IMR-90 (cell line): ENCODE results near the gene IL18R1. TPM values are rescaled to one million over a fixed set of nuclear protein-coding genes. Genes with fewer than 3 reads are reported as not detected.

Experiments used
- ATAC-seq: fragments of 200-7000 bp; cut with Tn5 transposase; 2 replicates; pipeline ENCODE4 v1.9.1; 2020; ENCODE audit warnings: low read depth, mild to moderate bottlenecking, moderate library complexity
- BruUV-seq: library from RNA; stranded (reverse); fragments of 400-500 nt; replicated peaks from 2 replicates; lab custom pipeline; 2021; lab: Mats Ljungman, UMichigan
- CTCF ChIA-PET: fragments of 300-600 bp; formaldehyde crosslinking; extraction: SDS; loops from one replicate; lab custom pipeline; 2021; ENCODE audit warnings: antibody characterized with exemption; lab: Yijun Ruan, JAX
- POLR2A ChIA-PET: fragments of 300-600 bp; sonication (Branson Sonifier 250); formaldehyde crosslinking; loops from one replicate; lab custom pipeline; 2022; ENCODE audit warnings: antibody characterized with exemption; ENCODE audit not compliant: unreplicated experiment; lab: Charles Lee
- DNase-seq: peaks from one replicate; pipeline ENCODE4 v3.0.0; 2013
- H2AFZ ChIP-seq: replicated peaks from 2 replicates; pipeline ENCODE3; 2013; ENCODE audit warnings: low read length, mild to moderate bottlenecking; ENCODE audit not compliant: poor library complexity
- H2AK5ac ChIP-seq: 2 replicates; pipeline ENCODE4 v1.6.1; 2013; ENCODE audit warnings: low read depth, low read length, inconsistent platforms
- H2AK9ac ChIP-seq: replicated peaks from 2 replicates; pipeline ENCODE3; 2013; ENCODE audit warnings: mild to moderate bottlenecking, low read depth, low read length, moderate library complexity; ENCODE audit not compliant: poor library complexity
- H2BK120ac ChIP-seq: 2 replicates; pipeline ENCODE4 v1.6.1; 2013; ENCODE audit warnings: low read depth, low read length, inconsistent platforms
- H2BK15ac ChIP-seq: 3 replicates; pipeline ENCODE4 v1.6.1; 2013; ENCODE audit warnings: low read depth, low read length, inconsistent platforms
- H2BK20ac ChIP-seq: 2 replicates; pipeline ENCODE4 v1.6.1; 2013; ENCODE audit warnings: low read depth, mild to moderate bottlenecking, inconsistent platforms, low read length, moderate library complexity
- H2BK5ac ChIP-seq: 2 replicates; pipeline ENCODE4 v1.6.1; 2013; ENCODE audit warnings: mild to moderate bottlenecking, low read depth, low read length, inconsistent platforms; ENCODE audit not compliant: poor library complexity, severe bottlenecking
- H3K14ac ChIP-seq: replicated peaks from 2 replicates; pipeline ENCODE4 v1.6.1; 2013; ENCODE audit warnings: low read depth, low read length, inconsistent platforms
- H3K18ac ChIP-seq: 2 replicates; pipeline ENCODE4 v1.6.1; 2013; ENCODE audit warnings: low read depth, low read length, control low read depth
- H3K23ac ChIP-seq: 2 replicates; pipeline ENCODE4 v1.6.1; 2013; ENCODE audit warnings: low read depth, low read length, inconsistent platforms
- H3K27ac ChIP-seq: 2 replicates; pipeline ENCODE4 v1.5.1; 2013; ENCODE audit warnings: mild to moderate bottlenecking, control low read depth, low read length; ENCODE audit not compliant: insufficient read depth
- H3K27me3 ChIP-seq: 2 replicates; pipeline ENCODE4 v1.6.1; 2013; ENCODE audit warnings: low read length; ENCODE audit not compliant: control insufficient read depth, insufficient read depth
- H3K36me3 ChIP-seq: 2 replicates; pipeline ENCODE4 v1.6.1; 2013; ENCODE audit warnings: low read length, mixed read lengths; ENCODE audit not compliant: control insufficient read depth, insufficient read depth
- H3K4ac ChIP-seq: 2 replicates; pipeline ENCODE4 v1.6.1; 2013; ENCODE audit warnings: low read depth, low read length, inconsistent platforms
- H3K4me1 ChIP-seq: 2 replicates; pipeline ENCODE4 v1.6.1; 2013; ENCODE audit warnings: low read length, mixed read lengths; ENCODE audit not compliant: control insufficient read depth, insufficient read depth
- H3K4me2 ChIP-seq: 2 replicates; pipeline ENCODE4 v1.6.1; 2013; ENCODE audit warnings: low read depth, mild to moderate bottlenecking, control low read depth, low read length, moderate library complexity
- H3K4me3 ChIP-seq: 2 replicates; pipeline ENCODE4 v1.5.1; 2013; ENCODE audit warnings: low read depth, mild to moderate bottlenecking, control low read depth, low read length, moderate library complexity; ENCODE audit not compliant: insufficient read depth
- H3K56ac ChIP-seq: 2 replicates; pipeline ENCODE4 v1.6.1; 2013; ENCODE audit warnings: low read length, inconsistent platforms; ENCODE audit not compliant: insufficient read depth; ENCODE audit errors: extremely low read depth
- H3K79me1 ChIP-seq, 2 experiments: 2 replicates each; pipeline ENCODE4 v1.6.1; 2013; ENCODE audit warnings: low read length in 2 of 2, inconsistent platforms in 1 of 2, low read depth in 1 of 2
- H3K9ac ChIP-seq: 2 replicates; pipeline ENCODE4 v1.6.1; 2013; ENCODE audit warnings: low read depth, low read length, control low read depth
- H3K9me1 ChIP-seq: 2 replicates; pipeline ENCODE4 v1.6.1; 2013; ENCODE audit warnings: low read length, inconsistent platforms; ENCODE audit not compliant: insufficient read depth
- H3K9me3 ChIP-seq: 2 replicates; pipeline ENCODE4 v1.6.1; 2013; ENCODE audit warnings: low read length; ENCODE audit not compliant: control insufficient read depth, insufficient read depth
- H4K20me1 ChIP-seq: 2 replicates; pipeline ENCODE4 v1.6.1; 2013; ENCODE audit warnings: low read length, inconsistent platforms; ENCODE audit not compliant: insufficient read depth
- H4K5ac ChIP-seq: 2 replicates; pipeline ENCODE4 v1.6.1; 2013; ENCODE audit warnings: mild to moderate bottlenecking, low read depth, low read length, control low read depth
- H4K8ac ChIP-seq, 2 experiments: 2 replicates each; pipeline ENCODE4 v1.6.1; 2013; ENCODE audit warnings: low read depth in 2 of 2, low read length in 2 of 2, control low read depth in 1 of 2, inconsistent platforms in 1 of 2
- H4K91ac ChIP-seq: 2 replicates; pipeline ENCODE4 v1.6.1; 2013; ENCODE audit warnings: low read depth, low read length, inconsistent platforms; ENCODE audit not compliant: insufficient read depth
- FOS ChIP-seq: fragments of 150-350 bp; IDR thresholded peaks from 2 replicates; pipeline ENCODE4 v1.6.1; 2016; ENCODE audit warnings: low read depth, low read length
- POLR2A ChIP-seq: IDR thresholded peaks from 2 replicates; pipeline ENCODE4 v1.6.1; 2012; ENCODE audit warnings: mild to moderate bottlenecking, low read depth, low read length
- RAD21 ChIP-seq: IDR thresholded peaks from 2 replicates; pipeline ENCODE4 v1.6.1; 2012; ENCODE audit warnings: low read length, improper control_type of control experiment
- USF2 ChIP-seq: fragments of 150-350 bp; IDR thresholded peaks from 2 replicates; pipeline ENCODE4 v1.6.1; 2017; ENCODE audit warnings: mild to moderate bottlenecking, antibody characterized with exemption, low read length, low read depth
- WGBS, 2 experiments: methylation state at CpG; one replicate each; pipeline versions ENCODE4 v1.1.5 to v1.1.7; 2013; ENCODE audit warnings: missing lambda C conversion rate in 2 of 2; ENCODE audit not compliant: insufficient read length in 1 of 2; ENCODE audit errors: extremely low coverage in 2 of 2; 5-methylcytosine and 5-hydroxymethylcytosine counted together
- dilution Hi-C: fragments of 300-500 bp; cut with HindIII; formaldehyde crosslinking; loops from one replicate; pipeline ENCODE4 v1.14.3; 2018; ENCODE audit warnings: low sequenced_read_pairs; ENCODE audit not compliant: unreplicated experiment
- in situ Hi-C: fragments of 300-500 bp; cut with MboI; formaldehyde crosslinking; loops from 3 replicates; pipeline ENCODE4 v1.14.3; 2019; ENCODE audit warnings: low sequenced_read_pairs, inconsistent platforms, mixed read lengths
- intact Hi-C: fragments of 100-400 bp; cut with micrococcal nuclease; formaldehyde crosslinking; loops from 2 replicates; pipeline ENCODE4 v1.10.0; 2022
- polyA plus RNA-seq, 3 experiments: library from polyadenylated mRNA; depleted of rRNA; stranded (reverse); fragments of >200 nt; gene quantifications; 2 replicates each; pipeline ENCODE4 v1.2.3, GENCODE V29; 2012; ENCODE audit warnings: low replicate concordance in 1 of 3
- total RNA-seq: library from RNA; depleted of rRNA; stranded (reverse); fragments of >200 nt; gene quantifications from 2 replicates; pipeline ENCODE4 v1.2.3, GENCODE V29; 2012

IL18R1 gene
- total and polyA plus RNA-seq, 2 of the 4 experiments (the other 2 are of a cell fraction): 0.18 to 0.24 TPM

- CTCF ChIA-PET: no interaction called here
- BruUV-seq: no TSS peak
- POLR2A ChIA-PET: no interaction called here
Observed at GRCh38 chr2:102420290-102420689, 64.7 kb downstream of the IL18R1 start.

More at GRCh38 chr2:102420290-102420689, 64.7 kb downstream of the IL18R1 start:
- Histone ChIP-seq H3K4ac (no peak overlapping the region), H3K4me3 (no peak overlapping the region), H3K4me2 (no peak overlapping the region), H3K18ac (no peak overlapping the region), H3K79me1 (no peaks in the 10 kb centered on the region), H2BK120ac (no peak overlapping the region), H3K9me3 (no peaks in the 10 kb centered on the region), H4K5ac (no peak overlapping the region), H2AK9ac (no peak overlapping the region), H2AK5ac (no peak overlapping the region), H2BK5ac (no peak overlapping the region), H4K91ac (no peak overlapping the region), H2BK15ac (no peak overlapping the region), H3K36me3 (no peaks in the 10 kb centered on the region), H3K27me3 (peaks cover 24% of the 10 kb centered on the region), H3K9me1 (no peaks in the 10 kb centered on the region), H2AFZ (no peak overlapping the region), H3K4me1 (no peaks in the 10 kb centered on the region), H3K56ac (no peak overlapping the region), H3K27ac (no peak overlapping the region), H4K20me1 (no peaks in the 10 kb centered on the region), H2BK20ac (no peak overlapping the region), H3K9ac (no peak overlapping the region), H3K23ac (no peak overlapping the region), H4K8ac (no peak overlapping the region), H3K14ac (no peak overlapping the region)
- TF ChIP-seq FOS (no peak), USF2 (no peak), RAD21 (no peak), POLR2A (no peak)
- no peak for ATAC-seq
- dilution Hi-C loops: no loop called here
- intact Hi-C loops: no loop called here
- in situ Hi-C loops: no loop called here
- no peak for DNase-seq
- WGBS, 2 experiments: 70% methylated on average over 2 of the region's 4 CpGs; no CpG with 5 or more reads in 1 of the 2 experiments
